ENCODE data around the gene SLC34A1. TPM values are rescaled to one million over a fixed set of nuclear protein-coding genes. Genes with fewer than 3 reads are reported as not detected.
"Not testable (repeated sequence)": the region's sequence is repeated elsewhere in the genome, so short reads cannot be mapped to it uniquely, and the experiment has no call there.

SLC34A1 gene
- total RNA-seq, 2 donors from 2014 or later: not detected

DNA sequence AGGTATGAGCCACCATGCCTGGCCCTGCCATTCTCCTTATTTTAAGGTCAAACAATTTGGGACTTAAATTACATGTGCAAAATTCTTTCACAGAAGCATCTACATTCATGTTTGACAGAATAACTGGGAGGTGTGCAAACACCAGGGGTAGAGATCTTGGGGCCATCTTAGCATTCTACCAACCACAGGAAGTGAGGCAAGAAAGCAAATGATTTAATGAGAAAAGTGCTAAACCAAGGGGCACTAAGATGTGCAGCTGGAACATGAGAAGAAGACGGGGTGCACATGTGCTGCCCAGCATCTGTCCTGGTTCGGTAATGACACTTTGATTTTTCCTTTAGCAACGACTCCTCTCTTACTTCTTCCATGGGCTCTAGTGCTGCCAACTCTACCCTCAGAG, 26.3 kb downstream of the SLC34A1 start:
- no peak overlapping the region for H3K4me3 ChIP-seq
- no peak overlapping the region for H3K27ac ChIP-seq
- DNase-seq: no peak
- no peaks in the 10 kb centered on the region for H3K36me3 ChIP-seq
- no peak overlapping the region for H3K9ac ChIP-seq (ENCODE audit: low read depth in 2 of 2, low read length in 2 of 2)
- intact Hi-C loops (cut with DNase I): no loop called here
- H3K4me1 ChIP-seq: no peaks in the 10 kb centered on the region
- H3K27me3 ChIP-seq: no peaks in the 10 kb centered on the region
- H3K9me3 ChIP-seq: no peaks in the 10 kb centered on the region
- TF ChIP-seq, protein P1, sequence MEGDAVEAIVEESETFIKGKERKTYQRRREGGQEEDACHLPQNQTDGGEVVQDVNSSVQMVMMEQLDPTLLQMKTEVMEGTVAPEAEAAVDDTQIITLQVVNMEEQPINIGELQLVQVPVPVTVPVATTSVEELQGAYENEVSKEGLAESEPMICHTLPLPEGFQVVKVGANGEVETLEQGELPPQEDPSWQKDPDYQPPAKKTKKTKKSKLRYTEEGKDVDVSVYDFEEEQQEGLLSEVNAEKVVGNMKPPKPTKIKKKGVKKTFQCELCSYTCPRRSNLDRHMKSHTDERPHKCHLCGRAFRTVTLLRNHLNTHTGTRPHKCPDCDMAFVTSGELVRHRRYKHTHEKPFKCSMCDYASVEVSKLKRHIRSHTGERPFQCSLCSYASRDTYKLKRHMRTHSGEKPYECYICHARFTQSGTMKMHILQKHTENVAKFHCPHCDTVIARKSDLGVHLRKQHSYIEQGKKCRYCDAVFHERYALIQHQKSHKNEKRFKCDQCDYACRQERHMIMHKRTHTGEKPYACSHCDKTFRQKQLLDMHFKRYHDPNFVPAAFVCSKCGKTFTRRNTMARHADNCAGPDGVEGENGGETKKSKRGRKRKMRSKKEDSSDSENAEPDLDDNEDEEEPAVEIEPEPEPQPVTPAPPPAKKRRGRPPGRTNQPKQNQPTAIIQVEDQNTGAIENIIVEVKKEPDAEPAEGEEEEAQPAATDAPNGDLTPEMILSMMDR (IDR thresholded peaks at IDR 0.05): no peak

DNA sequence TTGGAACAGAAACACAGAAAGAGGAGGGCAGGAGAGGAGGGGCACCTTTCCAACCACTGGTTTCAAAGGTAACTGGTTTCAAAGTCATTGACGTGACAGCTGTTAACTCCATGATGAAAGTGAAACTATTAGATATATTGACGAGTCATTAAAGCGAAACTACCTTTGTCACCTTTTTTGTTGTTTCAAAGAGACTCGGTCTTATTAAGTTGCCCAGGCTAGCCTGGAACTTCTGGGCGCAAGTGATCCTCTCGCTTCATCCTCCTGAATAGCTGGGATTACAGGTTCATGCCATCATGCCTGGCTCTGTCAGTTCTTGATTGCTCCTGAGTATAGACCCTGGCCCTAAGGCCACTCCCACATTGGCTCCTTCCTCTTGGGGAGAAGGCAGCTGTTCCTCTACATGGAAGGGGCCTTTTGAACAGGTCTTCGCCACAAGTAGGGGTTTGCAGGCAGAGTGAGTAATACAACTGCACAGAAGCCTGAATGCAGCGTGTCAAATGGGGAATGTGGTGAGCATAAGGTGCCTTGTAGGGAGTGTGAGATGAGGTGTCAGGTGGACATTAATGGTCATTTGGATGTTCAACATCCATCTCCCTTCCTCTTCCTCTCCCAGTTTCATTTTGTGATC, 28.5 kb downstream of the SLC34A1 start:
- no peaks in the 10 kb centered on the region for H3K9me3 ChIP-seq
- no peak overlapping the region for H3K9ac ChIP-seq (ENCODE audit: low read depth in 2 of 2, low read length in 2 of 2)
- intact Hi-C loops (cut with DNase I): no loop called here
- H3K27ac ChIP-seq: no peak overlapping the region
- no peaks in the 10 kb centered on the region for H3K4me1 ChIP-seq
- DNase-seq: no peak
- no peaks in the 10 kb centered on the region for H3K36me3 ChIP-seq
- H3K4me3 ChIP-seq: no peak overlapping the region
- H3K27me3 ChIP-seq: no peaks in the 10 kb centered on the region
- TF ChIP-seq, protein P1 (IDR thresholded peaks at IDR 0.05): no peak

DNA sequence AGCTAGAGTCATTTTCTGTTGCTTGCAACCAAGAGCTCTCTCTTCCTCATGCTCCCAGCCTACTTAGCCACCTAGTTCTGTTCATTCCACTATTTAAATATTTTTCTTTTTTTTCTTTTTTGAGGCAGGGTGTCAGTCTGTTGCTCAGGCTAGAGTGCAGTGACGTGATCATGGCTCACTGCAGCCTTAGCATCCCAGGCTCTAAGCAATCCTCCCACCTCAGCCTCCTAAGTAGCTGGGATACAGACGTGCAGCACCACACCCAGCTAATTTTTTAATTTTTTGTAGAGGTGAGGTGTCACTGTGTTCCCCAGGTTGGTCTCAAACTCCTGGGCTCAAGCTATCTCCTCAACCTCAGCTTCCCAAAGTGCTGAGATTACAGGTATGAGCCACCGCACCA, 30.2 kb downstream of the SLC34A1 start:
- intact Hi-C loops (cut with DNase I): no loop called here
- Histone ChIP-seq H3K27ac (no peak overlapping the region), H3K36me3 (no peaks in the 10 kb centered on the region), H3K27me3 (no peaks in the 10 kb centered on the region), H3K9ac (ENCODE audit: low read depth in 2 of 2, low read length in 2 of 2) (no peak overlapping the region), H3K4me3 (no peak overlapping the region), H3K9me3 (no peaks in the 10 kb centered on the region), H3K4me1 (no peaks in the 10 kb centered on the region)
- TF ChIP-seq, protein P1 (IDR thresholded peaks at IDR 0.05): no peak
- no peak for DNase-seq

DNA sequence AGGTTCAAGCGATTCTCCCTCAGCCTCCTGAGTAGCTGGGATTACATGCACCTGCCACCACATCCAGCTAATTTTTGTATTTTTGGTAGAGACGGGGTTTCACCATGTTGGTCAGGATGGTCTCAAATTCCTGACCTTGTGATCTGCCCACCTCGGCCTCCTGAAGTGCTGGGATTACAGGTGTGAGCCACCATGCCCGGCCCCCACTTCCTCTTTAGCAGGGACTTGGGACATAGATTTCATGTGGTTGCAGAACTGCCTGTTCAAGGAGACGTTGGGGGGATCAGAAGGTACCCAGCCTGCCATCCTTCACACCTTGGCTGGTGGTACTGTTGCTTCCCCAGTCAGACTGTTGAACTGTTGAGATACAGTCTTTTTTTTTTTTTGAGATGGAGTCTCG, 32.8 kb downstream of the SLC34A1 start:
- DNase-seq; H3K27ac ChIP-seq; H3K36me3 ChIP-seq; intact Hi-C loops (cut with DNase I); H3K4me1 ChIP-seq; H3K9ac ChIP-seq (ENCODE audit: low read depth in 2 of 2, low read length in 2 of 2); H3K4me3 ChIP-seq; H3K9me3 ChIP-seq; H3K27me3 ChIP-seq: not testable (repeated sequence)

DNA sequence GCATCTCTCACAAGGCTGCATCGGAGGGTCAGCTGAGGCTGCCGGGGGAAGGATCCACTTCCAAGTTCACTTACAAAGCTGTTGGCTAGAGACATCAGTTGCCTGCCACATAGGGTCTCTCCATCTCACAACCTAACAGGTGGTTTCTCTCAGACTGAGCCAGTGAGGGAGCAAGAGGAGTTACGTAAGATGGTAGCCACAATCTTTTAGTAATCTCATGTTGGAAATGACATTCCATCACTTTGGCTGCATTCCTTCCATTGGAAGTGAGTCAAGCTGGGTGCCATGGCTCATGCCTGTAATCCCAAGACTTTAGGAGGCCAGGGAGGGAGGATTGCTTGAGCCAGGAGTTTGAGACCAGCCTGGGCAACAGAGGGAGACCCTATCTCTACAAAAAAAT, 34.8 kb downstream of the SLC34A1 start:
- no peak for DNase-seq
- no peak overlapping the region for H3K9ac ChIP-seq (ENCODE audit: low read depth in 2 of 2, low read length in 2 of 2)
- intact Hi-C loops (cut with DNase I): no loop called here
- H3K4me1 ChIP-seq: no peaks in the 10 kb centered on the region
- H3K27ac ChIP-seq: no peak overlapping the region
- no peaks in the 10 kb centered on the region for H3K36me3 ChIP-seq
- H3K4me3 ChIP-seq: no peak overlapping the region
- H3K27me3 ChIP-seq: no peaks in the 10 kb centered on the region
- TF ChIP-seq, protein P1 (IDR thresholded peaks at IDR 0.05): no peak
- no peaks in the 10 kb centered on the region for H3K9me3 ChIP-seq

DNA sequence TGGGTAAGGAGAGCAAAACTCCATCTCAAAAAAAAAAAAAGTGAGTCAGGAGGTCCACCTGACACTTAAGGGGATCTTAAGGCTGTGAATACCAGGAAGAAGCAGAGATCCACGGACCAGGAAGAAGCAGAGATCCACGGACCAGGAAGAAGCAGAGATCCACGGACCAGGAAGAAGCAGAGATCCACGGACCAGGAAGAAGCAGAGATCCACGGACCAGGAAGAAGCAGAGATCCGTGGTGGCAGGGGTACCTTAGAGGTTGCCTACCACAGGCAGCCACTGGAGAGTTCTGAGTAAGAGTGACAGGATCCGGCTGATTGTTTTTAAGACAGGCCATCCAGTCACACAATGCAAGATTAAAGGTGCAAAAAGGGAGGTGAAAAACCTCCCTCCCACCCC, 36.2 kb downstream of the SLC34A1 start:
- H3K9ac ChIP-seq (ENCODE audit: low read depth in 2 of 2, low read length in 2 of 2); DNase-seq; H3K9me3 ChIP-seq; H3K27me3 ChIP-seq; H3K4me1 ChIP-seq; intact Hi-C loops (cut with DNase I); H3K4me3 ChIP-seq; H3K36me3 ChIP-seq; H3K27ac ChIP-seq: not testable (repeated sequence)

Data from colonic mucosa (tissue), 4 donors.